HFF-Myc (cell line): Measurements from ENCODE around the gene PALLD.

Source experiments
- DNase-seq: peaks from one replicate; pipeline ENCODE4 v3.0.0-alpha.2; 2011; ENCODE audit warnings: low read depth; ENCODE audit errors: extremely low read depth
- H3K4me3 ChIP-seq: replicated peaks from 2 replicates; pipeline ENCODE4 v1.5.1; 2011; ENCODE audit warnings: low read depth, mild to moderate bottlenecking, control low read depth, low read length
- CTCF ChIP-seq: IDR thresholded peaks from 2 replicates; pipeline ENCODE4 v1.5.1; 2012; ENCODE audit warnings: mild to moderate bottlenecking, low read depth, low read length, control low read depth; ENCODE audit errors: missing control alignments

The PALLD gene

GRCh38 chr4:168614281-168615057, 117.6 kb downstream of the PALLD start:
- DNase-seq = no peak
- H3K4me3 ChIP-seq = no peak overlapping the region
- no peak for TF ChIP-seq CTCF

- no peak overlapping the region for H3K4me3 ChIP-seq
- no peak for TF ChIP-seq CTCF
- no peak for DNase-seq
Measured at GRCh38 chr4:168615294-168616065, 118.6 kb downstream of the PALLD start.

GRCh38 chr4:168618577-168619265, 121.9 kb downstream of the PALLD start:
- H3K4me3 ChIP-seq = no peak overlapping the region
- DNase-seq = no peak
- no peak for TF ChIP-seq CTCF

- no peak for TF ChIP-seq CTCF
- H3K4me3 ChIP-seq = no peak overlapping the region
- DNase-seq = no peak
Measured at GRCh38 chr4:168619266-168619631, 122.4 kb downstream of the PALLD start.

- TF ChIP-seq CTCF = no peak
- no peak for DNase-seq
- no peak overlapping the region for H3K4me3 ChIP-seq
Measured at GRCh38 chr4:168621806-168622589, 125.1 kb downstream of the PALLD start.

GRCh38 chr4:168622600-168622999, 125.7 kb downstream of the PALLD start:
- TF ChIP-seq CTCF = no peak
- H3K4me3 ChIP-seq = no peak overlapping the region
- no peak for DNase-seq
